G401 (cell line): ENCODE measurements around the gene ENTR1. TPM values are rescaled to one million over a fixed set of nuclear protein-coding genes. Genes with fewer than 3 reads are reported as not detected.

Experiments
- DNase-seq: peaks from one replicate; pipeline ENCODE4 v3.0.0-alpha.2; 2015; ENCODE audit warnings: low spot score
- in situ Hi-C: cut with HindIII; loops from 2 replicates; pipeline ENCODE4 v1.10.0; 2016; ENCODE audit warnings: low sequenced_read_pairs, mixed read lengths
- total RNA-seq: library from RNA; depleted of rRNA; stranded (reverse); fragments of >200 nt; shearing (Covaris generic); gene quantifications from 2 replicates; pipeline ENCODE4 v1.2.3, GENCODE V29; 2014

Gene ENTR1
- total RNA-seq, 1 experiment from 2014 or later: 97.9 TPM

GRCh38 chr9:136383436-136383835, 27.0 kb downstream of the ENTR1 start:
- in situ Hi-C loops: no loop called here

GRCh38 chr9:136381966-136382513, 28.4 kb downstream of the ENTR1 start:
- in situ Hi-C loops: no loop called here
- DNase-seq: no peak

More at GRCh38 chr9:136383436-136383835, 27.0 kb downstream of the ENTR1 start:
- no peak for DNase-seq

- DNase-seq: no peak
- in situ Hi-C loops: no loop called here
Observed at GRCh38 chr9:136381311-136381710, 29.1 kb downstream of the ENTR1 start.

- DNase-seq: no peak
- in situ Hi-C loops: no loop called here
Observed at GRCh38 chr9:136380381-136380780, 30.0 kb downstream of the ENTR1 start.

GRCh38 chr9:136379891-136380290, 30.5 kb downstream of the ENTR1 start:
- no peak for DNase-seq
- in situ Hi-C loops: no loop called here

- in situ Hi-C loops: no loop called here
Observed at GRCh38 chr9:136379401-136379800, 31.0 kb downstream of the ENTR1 start.

GRCh38 chr9:136379003-136379287, 31.5 kb downstream of the ENTR1 start:
- DNase-seq: no peak
- in situ Hi-C loops: no loop called here

More at GRCh38 chr9:136379401-136379800, 31.0 kb downstream of the ENTR1 start:
- no peak for DNase-seq

- in situ Hi-C loops: no loop called here
- DNase-seq: peak; percentile 58
Observed at GRCh38 chr9:136378170-136379002, 32.0 kb downstream of the ENTR1 start.

- in situ Hi-C loops: no loop called here
- no peak for DNase-seq
Observed at GRCh38 chr9:136377341-136378169, 32.9 kb downstream of the ENTR1 start.

GRCh38 chr9:136376457-136376856, 34.0 kb downstream of the ENTR1 start:
- in situ Hi-C loops: no loop called here
- no peak for DNase-seq

GRCh38 chr9:136375096-136375495, 35.3 kb downstream of the ENTR1 start:
- in situ Hi-C loops: no loop called here
- DNase-seq: no peak

GRCh38 chr9:136374183-136374575, 36.2 kb downstream of the ENTR1 start:
- in situ Hi-C loops: no loop called here
- DNase-seq: no peak

GRCh38 chr9:136373300-136374182, 36.9 kb downstream of the ENTR1 start, which contains the start of gene CARD9:
Gene CARD9 (minus strand): TSS chr9:136373669. CDS start chr9:136372078, 1,591 bp downstream.
- in situ Hi-C loops: no loop called here
- peak; percentile 78 for DNase-seq

GRCh38 chr9:136372561-136373299, 37.7 kb downstream of the ENTR1 start:
- in situ Hi-C loops: no loop called here
- no peak for DNase-seq

- in situ Hi-C loops: no loop called here
Observed at GRCh38 chr9:136372006-136372405, 38.4 kb downstream of the ENTR1 start.

GRCh38 chr9:136371533-136371880, 38.9 kb downstream of the ENTR1 start:
- DNase-seq: no peak
- in situ Hi-C loops: no loop called here

More at GRCh38 chr9:136372006-136372405, 38.4 kb downstream of the ENTR1 start:
- DNase-seq: no peak

- in situ Hi-C loops: no loop called here
- DNase-seq: no peak
Observed at GRCh38 chr9:136370687-136371532, 39.5 kb downstream of the ENTR1 start.

GRCh38 chr9:136370037-136370436, 40.4 kb downstream of the ENTR1 start:
- in situ Hi-C loops: no loop called here
- DNase-seq: no peak
